ENCODE measurements around the gene CASQ2.

The CASQ2 gene

DNA sequence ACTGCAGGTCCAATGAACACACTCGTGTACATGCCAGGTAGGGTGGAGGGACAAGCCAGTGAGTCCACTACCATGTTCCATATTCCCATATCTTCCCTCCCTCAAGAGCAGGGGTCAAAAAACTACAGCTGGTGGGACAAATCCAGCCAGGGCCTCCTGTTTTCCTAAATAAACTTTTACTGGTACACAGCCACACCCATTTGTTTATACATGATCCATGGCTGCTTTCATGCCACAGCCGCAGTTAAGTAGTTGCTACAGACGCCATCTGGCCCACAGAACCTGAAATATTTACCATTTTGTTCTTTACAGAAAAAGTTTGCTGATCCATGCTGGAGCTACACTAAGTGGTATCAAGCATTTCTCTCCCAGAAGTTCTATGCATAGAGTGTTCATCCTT, 42.4 kb downstream of the CASQ2 start:
- Histone ChIP-seq H3K36me3 (ENCODE audit: control insufficient read depth, low read depth, low read length) (no peaks in the 10 kb centered on the region), H3K4me3 (ENCODE audit: low read length) (no peak overlapping the region), H3K27me3 (ENCODE audit: control insufficient read depth, insufficient read depth, low read length) (no peaks in the 10 kb centered on the region), H3K9me3 (ENCODE audit: control insufficient read depth, low read depth, low read length) (no peaks in the 10 kb centered on the region), H3K4me1 (ENCODE audit: control insufficient read depth, low read depth, low read length) (peaks cover 4% of the 10 kb centered on the region), H3K27ac (ENCODE audit: low read length) (no peak overlapping the region), H3K9ac (ENCODE audit: low read length) (no peak overlapping the region)

DNA sequence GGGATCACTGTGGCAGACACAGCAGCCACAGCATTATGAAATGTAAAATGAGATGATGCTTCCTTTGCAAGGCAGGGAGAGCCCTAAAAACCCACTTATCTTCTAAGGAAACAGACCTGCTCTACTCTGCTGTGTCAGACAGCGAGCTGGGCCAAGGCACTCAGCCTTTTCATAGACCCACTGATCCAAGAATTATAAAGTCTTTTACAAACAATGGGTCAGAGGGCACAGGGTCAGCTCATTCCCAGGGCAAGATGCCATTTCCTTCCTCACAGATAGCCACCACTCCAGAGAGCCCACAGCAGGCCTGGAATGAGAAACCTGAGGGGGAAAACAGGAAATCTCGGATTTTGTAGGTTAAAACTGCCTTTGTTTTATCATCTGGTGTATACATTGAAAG, 42.9 kb downstream of the CASQ2 start:
- H3K9me3 ChIP-seq (ENCODE audit: control insufficient read depth, low read depth, low read length), result no peaks in the 10 kb centered on the region
- H3K4me3 ChIP-seq (ENCODE audit: low read length), result no peak overlapping the region
- H3K27ac ChIP-seq (ENCODE audit: low read length), result no peak overlapping the region
- H3K27me3 ChIP-seq (ENCODE audit: control insufficient read depth, insufficient read depth, low read length), result no peaks in the 10 kb centered on the region
- H3K4me1 ChIP-seq (ENCODE audit: control insufficient read depth, low read depth, low read length), result peaks cover 4% of the 10 kb centered on the region
- H3K9ac ChIP-seq (ENCODE audit: low read length), result no peak overlapping the region
- no peaks in the 10 kb centered on the region for H3K36me3 ChIP-seq (ENCODE audit: control insufficient read depth, low read depth, low read length)

DNA sequence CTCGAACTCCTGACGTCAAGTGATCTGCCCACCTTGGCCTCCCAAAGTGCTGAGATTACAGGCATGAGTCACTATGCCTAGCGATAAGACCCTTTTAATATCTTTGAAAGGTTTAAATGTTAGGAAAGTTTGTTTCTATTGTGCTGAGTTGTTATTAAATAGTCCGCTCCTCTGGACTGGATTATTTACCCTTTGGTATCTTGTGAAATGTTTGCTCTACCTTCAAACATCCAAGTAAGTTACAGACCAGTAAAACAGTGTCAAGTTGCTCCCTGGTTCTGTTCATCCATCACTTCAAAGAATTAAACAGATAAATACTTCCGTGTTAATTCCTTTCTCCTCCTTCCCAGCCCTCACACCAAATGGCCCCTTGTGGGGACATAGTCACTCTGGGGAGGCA, 44.8 kb downstream of the CASQ2 start:
- peaks cover 4% of the 10 kb centered on the region for H3K4me1 ChIP-seq (ENCODE audit: control insufficient read depth, low read depth, low read length)
- no peaks in the 10 kb centered on the region for H3K36me3 ChIP-seq (ENCODE audit: control insufficient read depth, low read depth, low read length)
- H3K27me3 ChIP-seq (ENCODE audit: control insufficient read depth, insufficient read depth, low read length), result no peaks in the 10 kb centered on the region
- no peak overlapping the region for H3K9ac ChIP-seq (ENCODE audit: low read length)
- no peak overlapping the region for H3K27ac ChIP-seq (ENCODE audit: low read length)
- no peak overlapping the region for H3K4me3 ChIP-seq (ENCODE audit: low read length)
- no peaks in the 10 kb centered on the region for H3K9me3 ChIP-seq (ENCODE audit: control insufficient read depth, low read depth, low read length)

- Histone ChIP-seq H3K9me3 (ENCODE audit: control insufficient read depth, low read depth, low read length) (no peaks in the 10 kb centered on the region), H3K27ac (ENCODE audit: low read length) (no peak overlapping the region), H3K27me3 (ENCODE audit: control insufficient read depth, insufficient read depth, low read length) (no peaks in the 10 kb centered on the region), H3K9ac (ENCODE audit: low read length) (no peak overlapping the region), H3K36me3 (ENCODE audit: control insufficient read depth, low read depth, low read length) (no peaks in the 10 kb centered on the region), H3K4me1 (ENCODE audit: control insufficient read depth, low read depth, low read length) (no peaks in the 10 kb centered on the region), H3K4me3 (ENCODE audit: low read length) (no peak overlapping the region)
These were observed 46.3 kb downstream of the CASQ2 start for GRCh38 chr1:115722221-115722620.

GRCh38 chr1:115719285-115719684, 49.2 kb downstream of the CASQ2 start:
- H3K27ac ChIP-seq (ENCODE audit: low read length), result no peak overlapping the region
- H3K9me3 ChIP-seq (ENCODE audit: control insufficient read depth, low read depth, low read length), result no peaks in the 10 kb centered on the region
- no peak overlapping the region for H3K4me3 ChIP-seq (ENCODE audit: low read length)
- H3K27me3 ChIP-seq (ENCODE audit: control insufficient read depth, insufficient read depth, low read length), result no peaks in the 10 kb centered on the region
- no peak overlapping the region for H3K9ac ChIP-seq (ENCODE audit: low read length)
- peaks cover 5% of the 10 kb centered on the region for H3K4me1 ChIP-seq (ENCODE audit: control insufficient read depth, low read depth, low read length)
- no peaks in the 10 kb centered on the region for H3K36me3 ChIP-seq (ENCODE audit: control insufficient read depth, low read depth, low read length)

GRCh38 chr1:115718011-115718754, 50.3 kb downstream of the CASQ2 start:
- H3K4me3 ChIP-seq (ENCODE audit: low read length), result no peak overlapping the region
- no peaks in the 10 kb centered on the region for H3K27me3 ChIP-seq (ENCODE audit: control insufficient read depth, insufficient read depth, low read length)
- peaks cover 5% of the 10 kb centered on the region for H3K4me1 ChIP-seq (ENCODE audit: control insufficient read depth, low read depth, low read length)
- H3K36me3 ChIP-seq (ENCODE audit: control insufficient read depth, low read depth, low read length), result no peaks in the 10 kb centered on the region
- H3K27ac ChIP-seq (ENCODE audit: low read length), result no peak overlapping the region
- H3K9ac ChIP-seq (ENCODE audit: low read length), result no peak overlapping the region
- no peaks in the 10 kb centered on the region for H3K9me3 ChIP-seq (ENCODE audit: control insufficient read depth, low read depth, low read length)

DNA sequence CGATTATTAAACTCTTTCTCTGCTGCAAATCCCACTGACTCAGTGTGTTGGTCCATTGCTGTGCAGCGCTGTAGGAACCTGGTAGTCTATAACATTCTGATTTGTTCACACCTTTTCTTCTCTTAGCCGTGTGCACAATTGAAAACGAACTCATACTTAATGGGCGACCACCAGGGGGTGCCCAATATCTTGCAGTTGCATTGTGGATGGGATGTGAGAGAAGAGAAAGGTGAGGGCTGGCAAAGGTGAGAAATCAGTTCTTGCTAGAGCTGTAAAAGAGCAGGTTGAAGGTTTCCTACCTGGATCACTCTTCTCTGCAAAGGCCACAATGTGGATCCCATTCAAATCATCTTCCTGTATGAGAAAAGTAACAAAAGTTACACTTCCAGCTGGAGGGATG, 51.0 kb downstream of the CASQ2 start:
- no peaks in the 10 kb centered on the region for H3K27me3 ChIP-seq (ENCODE audit: control insufficient read depth, insufficient read depth, low read length)
- no peak overlapping the region for H3K27ac ChIP-seq (ENCODE audit: low read length)
- no peak overlapping the region for H3K4me3 ChIP-seq (ENCODE audit: low read length)
- H3K9me3 ChIP-seq (ENCODE audit: control insufficient read depth, low read depth, low read length), result no peaks in the 10 kb centered on the region
- H3K9ac ChIP-seq (ENCODE audit: low read length), result no peak overlapping the region
- H3K36me3 ChIP-seq (ENCODE audit: control insufficient read depth, low read depth, low read length), result no peaks in the 10 kb centered on the region
- H3K4me1 ChIP-seq (ENCODE audit: control insufficient read depth, low read depth, low read length), result peaks cover 5% of the 10 kb centered on the region

- no peak overlapping the region for H3K9ac ChIP-seq (ENCODE audit: low read length)
These were observed 53.9 kb downstream of the CASQ2 start for GRCh38 chr1:115714572-115715141.

GRCh38 chr1:115713906-115714305, 54.6 kb downstream of the CASQ2 start:
- no peaks in the 10 kb centered on the region for H3K27me3 ChIP-seq (ENCODE audit: control insufficient read depth, insufficient read depth, low read length)
- H3K4me1 ChIP-seq (ENCODE audit: control insufficient read depth, low read depth, low read length), result peaks cover 5% of the 10 kb centered on the region
- H3K4me3 ChIP-seq (ENCODE audit: low read length), result no peak overlapping the region
- H3K27ac ChIP-seq (ENCODE audit: low read length), result no peak overlapping the region
- no peak overlapping the region for H3K9ac ChIP-seq (ENCODE audit: low read length)
- no peaks in the 10 kb centered on the region for H3K36me3 ChIP-seq (ENCODE audit: control insufficient read depth, low read depth, low read length)
- H3K9me3 ChIP-seq (ENCODE audit: control insufficient read depth, low read depth, low read length), result no peaks in the 10 kb centered on the region

More at GRCh38 chr1:115714572-115715141, 53.9 kb downstream of the CASQ2 start:
- H3K27me3 ChIP-seq (ENCODE audit: control insufficient read depth, insufficient read depth, low read length), result no peaks in the 10 kb centered on the region
- peaks cover 5% of the 10 kb centered on the region for H3K4me1 ChIP-seq (ENCODE audit: control insufficient read depth, low read depth, low read length)
- no peaks in the 10 kb centered on the region for H3K36me3 ChIP-seq (ENCODE audit: control insufficient read depth, low read depth, low read length)
- no peak overlapping the region for H3K27ac ChIP-seq (ENCODE audit: low read length)
- no peak overlapping the region for H3K4me3 ChIP-seq (ENCODE audit: low read length)
- H3K9me3 ChIP-seq (ENCODE audit: control insufficient read depth, low read depth, low read length), result no peaks in the 10 kb centered on the region

GRCh38 chr1:115712911-115713609, 55.5 kb downstream of the CASQ2 start:
- Histone ChIP-seq H3K36me3 (ENCODE audit: control insufficient read depth, low read depth, low read length) (no peaks in the 10 kb centered on the region), H3K9ac (ENCODE audit: low read length) (no peak overlapping the region), H3K9me3 (ENCODE audit: control insufficient read depth, low read depth, low read length) (no peaks in the 10 kb centered on the region), H3K4me1 (ENCODE audit: control insufficient read depth, low read depth, low read length) (peaks cover 5% of the 10 kb centered on the region), H3K4me3 (ENCODE audit: low read length) (no peak overlapping the region), H3K27me3 (ENCODE audit: control insufficient read depth, insufficient read depth, low read length) (no peaks in the 10 kb centered on the region), H3K27ac (ENCODE audit: low read length) (no peak overlapping the region)

GRCh38 chr1:115710859-115711624, 57.5 kb downstream of the CASQ2 start:
- Histone ChIP-seq H3K4me1 (ENCODE audit: control insufficient read depth, low read depth, low read length) (peaks cover 9% of the 10 kb centered on the region), H3K9me3 (ENCODE audit: control insufficient read depth, low read depth, low read length) (no peaks in the 10 kb centered on the region), H3K36me3 (ENCODE audit: control insufficient read depth, low read depth, low read length) (no peaks in the 10 kb centered on the region), H3K27me3 (ENCODE audit: control insufficient read depth, insufficient read depth, low read length) (no peaks in the 10 kb centered on the region), H3K9ac (ENCODE audit: low read length) (no peak overlapping the region), H3K27ac (ENCODE audit: low read length) (no peak overlapping the region), H3K4me3 (ENCODE audit: low read length) (no peak overlapping the region)
